Endodermal cell (in vitro differentiated cells): ENCODE data around the gene ACOT7. TPM values are rescaled to one million over a fixed set of nuclear protein-coding genes. Genes with fewer than 3 reads are reported as not detected.

ENCODE experiments used
- DNase-seq: peaks from one replicate; pipeline ENCODE4 v3.0.0-alpha.2; 2017
- H3K27ac ChIP-seq: 2 replicates; pipeline ENCODE4 v1.5.1; 2013; ENCODE audit warnings: mild to moderate bottlenecking, low read depth, low read length, moderate library complexity
- H3K27me3 ChIP-seq: 2 replicates; pipeline ENCODE4 v1.6.1; 2013; ENCODE audit warnings: mild to moderate bottlenecking, low read length, moderate library complexity; ENCODE audit not compliant: insufficient read depth, control insufficient read depth, poor library complexity, severe bottlenecking
- H3K36me3 ChIP-seq: 2 replicates; pipeline ENCODE4 v1.7.0; 2013; ENCODE audit warnings: mild to moderate bottlenecking, low read length, moderate library complexity; ENCODE audit not compliant: control insufficient read depth, insufficient read depth
- H3K4me1 ChIP-seq: one replicate; pipeline ENCODE4 v1.7.0; 2013; ENCODE audit warnings: low read length; ENCODE audit not compliant: control insufficient read depth, insufficient read depth
- H3K4me3 ChIP-seq: 2 replicates; pipeline ENCODE4 v1.5.1; 2013; ENCODE audit warnings: mild to moderate bottlenecking, low read length, moderate library complexity
- H3K9ac ChIP-seq: 2 replicates; pipeline ENCODE4 v1.6.1; 2013; ENCODE audit warnings: mild to moderate bottlenecking, low read length, moderate library complexity; ENCODE audit not compliant: poor library complexity, severe bottlenecking; ENCODE audit errors: extremely low read depth
- H3K9me3 ChIP-seq: 2 replicates; pipeline ENCODE4 v1.6.1; 2013; ENCODE audit warnings: mild to moderate bottlenecking, low read length, moderate library complexity; ENCODE audit not compliant: control insufficient read depth
- H3K27ac Mint-ChIP-seq: 2 replicates; pipeline ENCODE4 v1.8.0; 2020; ENCODE audit warnings: mixed read lengths
- H3K27me3 Mint-ChIP-seq: 2 replicates; pipeline ENCODE4 v1.8.0; 2021; ENCODE audit warnings: mild to moderate bottlenecking, mixed read lengths; ENCODE audit not compliant: insufficient read depth
- H3K36me3 Mint-ChIP-seq: 2 replicates; pipeline ENCODE4 v1.8.0; 2020; ENCODE audit warnings: low read depth, mixed read lengths
- H3K4me1 Mint-ChIP-seq: 2 replicates; pipeline ENCODE4 v1.8.0; 2020; ENCODE audit warnings: mixed read lengths
- H3K4me3 Mint-ChIP-seq: 2 replicates; pipeline ENCODE4 v1.8.0; 2020; ENCODE audit warnings: mild to moderate bottlenecking, moderate library complexity, mixed read lengths
- H3K9me3 Mint-ChIP-seq: 2 replicates; pipeline ENCODE4 v1.8.0; 2020; ENCODE audit warnings: mild to moderate bottlenecking, mixed read lengths
- CTCF ChIP-seq: fragments of 200-600 bp; sonication (generic); conservative IDR thresholded peaks from 2 replicates; pipeline ENCODE4 v1.5.0; 2021; ENCODE audit warnings: antibody characterized with exemption, mild to moderate bottlenecking
- WGBS, 2 experiments: methylation state at CpG; one replicate each; pipeline versions ENCODE4 v1.1.5 to v1.1.7; 2013; ENCODE audit warnings: missing lambda C conversion rate in 2 of 2, mixed read lengths in 1 of 2; ENCODE audit not compliant: insufficient coverage in 1 of 2, insufficient read length in 1 of 2; 5-methylcytosine and 5-hydroxymethylcytosine counted together
- total RNA-seq, 2 donors: library from RNA; stranded (reverse); fragmentation: NEBNext Ultra II Directional in 1 of 2; extraction: Animal tissue kit (Norgen Biotek cat#: 25700) in 1 of 2; gene quantifications; 2 replicates in 1 of 2; 3 replicates in 1 of 2; pipeline ENCODE4 v1.2.1, GENCODE V29; 2021

Gene ACOT7
- total RNA-seq, 2 donors from 2014 or later = 51.3 to 70.7 TPM

- H3K27me3 Mint-ChIP-seq = no peaks in the 10 kb centered on the region
- Histone ChIP-seq H3K27ac (no peak overlapping the region), H3K4me1 (no peaks in the 10 kb centered on the region), H3K4me3 (no peak overlapping the region), H3K9ac (no peak overlapping the region), H3K36me3 (no peaks in the 10 kb centered on the region), H3K27me3 (no peaks in the 10 kb centered on the region), H3K9me3 (no peaks in the 10 kb centered on the region)
- no peaks in the 10 kb centered on the region for H3K9me3 Mint-ChIP-seq
- no peak for DNase-seq
- no peaks in the 10 kb centered on the region for H3K4me1 Mint-ChIP-seq
- no peak overlapping the region for H3K4me3 Mint-ChIP-seq
- peaks cover 14% of the 10 kb centered on the region for H3K36me3 Mint-ChIP-seq
- 92 to 100% methylated on average over 9 to 12 of the region's 12 CpGs for WGBS, 2 experiments
- TF ChIP-seq CTCF = no peak
- no peak overlapping the region for H3K27ac Mint-ChIP-seq
These were observed 64.9 kb downstream of the ACOT7 start for GRCh38 chr1:6328696-6329095.

GRCh38 chr1:6328091-6328490 is 65.5 kb downstream of the ACOT7 start:
- Mint-ChIP-seq H3K27ac (no peak overlapping the region), H3K4me3 (no peak overlapping the region)

GRCh38 chr1:6325482-6325881 is 68.1 kb downstream of the ACOT7 start:
- H3K27me3 Mint-ChIP-seq = no peaks in the 10 kb centered on the region
- H3K27ac ChIP-seq = no peak overlapping the region
- H3K4me1 Mint-ChIP-seq = no peaks in the 10 kb centered on the region
- no peak overlapping the region for H3K9ac ChIP-seq
- TF ChIP-seq CTCF = no peak
- H3K4me3 ChIP-seq = no peak overlapping the region
- H3K4me3 Mint-ChIP-seq = no peak overlapping the region
- H3K36me3 Mint-ChIP-seq = peaks cover 5% of the 10 kb centered on the region
- no peaks in the 10 kb centered on the region for H3K36me3 ChIP-seq
- no peaks in the 10 kb centered on the region for H3K9me3 Mint-ChIP-seq
- no peaks in the 10 kb centered on the region for H3K9me3 ChIP-seq
- H3K4me1 ChIP-seq = no peaks in the 10 kb centered on the region
- H3K27ac Mint-ChIP-seq = no peak overlapping the region
- WGBS, 2 experiments = 89 to 94% methylated on average over 3 to 7 of the region's 7 CpGs
- no peak for DNase-seq
- H3K27me3 ChIP-seq = no peaks in the 10 kb centered on the region

More at GRCh38 chr1:6328091-6328490, 65.5 kb downstream of the ACOT7 start:
- no peak overlapping the region for H3K9ac ChIP-seq
- TF ChIP-seq CTCF = no peak
- Mint-ChIP-seq H3K4me1 (no peaks in the 10 kb centered on the region), H3K27me3 (no peaks in the 10 kb centered on the region), H3K9me3 (no peaks in the 10 kb centered on the region), H3K36me3 (peaks cover 12% of the 10 kb centered on the region)
- no peaks in the 10 kb centered on the region for H3K4me1 ChIP-seq
- H3K4me3 ChIP-seq = no peak overlapping the region
- no peak overlapping the region for H3K27ac ChIP-seq
- no peaks in the 10 kb centered on the region for H3K27me3 ChIP-seq
- DNase-seq = no peak
- H3K9me3 ChIP-seq = no peaks in the 10 kb centered on the region
- H3K36me3 ChIP-seq = no peaks in the 10 kb centered on the region
- 93 to 95% methylated on average over 3 to 5 of the region's 5 CpGs for WGBS, 2 experiments
